HG03064 (cell line): Measurements from ENCODE around the gene DUSP28.
"Not testable (repeated sequence)": the region's sequence is repeated elsewhere in the genome, so short reads cannot be mapped to it uniquely, and the experiment has no call there.

Experiments used
- ATAC-seq: cut with Tn5 transposase; IDR thresholded peaks from one replicate; pipeline ENCODE4 v1.9.1; 2021; ENCODE audit warnings: low read depth; ENCODE audit not compliant: unreplicated experiment

DUSP28 gene

DNA sequence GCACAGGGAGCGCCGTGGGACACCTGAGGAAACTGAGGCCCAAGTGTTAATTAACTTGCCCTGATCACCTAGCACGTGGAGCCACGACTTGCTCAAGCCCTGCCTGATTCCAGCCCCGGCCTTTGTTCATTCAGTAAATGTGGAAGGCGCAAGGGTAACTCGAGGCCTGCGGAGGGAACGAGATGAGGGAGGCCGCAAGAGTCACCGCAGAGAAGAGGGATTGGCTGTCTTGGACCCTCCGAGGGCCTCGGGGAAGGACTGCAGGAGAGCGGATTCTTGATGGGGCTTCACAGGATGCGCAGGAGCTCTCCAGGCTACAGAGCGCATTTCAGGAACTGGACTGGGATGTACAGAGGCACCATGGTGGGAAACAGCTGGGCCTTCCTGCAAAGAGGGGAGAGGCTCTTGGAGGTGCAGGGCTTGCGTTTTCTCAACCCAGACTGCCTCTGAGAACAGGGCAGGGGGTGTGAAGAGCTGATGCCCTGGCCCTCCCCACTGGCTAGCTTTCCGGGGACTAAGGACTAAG is 1.9 kb upstream of the DUSP28 start:
- no peak for ATAC-seq

DNA sequence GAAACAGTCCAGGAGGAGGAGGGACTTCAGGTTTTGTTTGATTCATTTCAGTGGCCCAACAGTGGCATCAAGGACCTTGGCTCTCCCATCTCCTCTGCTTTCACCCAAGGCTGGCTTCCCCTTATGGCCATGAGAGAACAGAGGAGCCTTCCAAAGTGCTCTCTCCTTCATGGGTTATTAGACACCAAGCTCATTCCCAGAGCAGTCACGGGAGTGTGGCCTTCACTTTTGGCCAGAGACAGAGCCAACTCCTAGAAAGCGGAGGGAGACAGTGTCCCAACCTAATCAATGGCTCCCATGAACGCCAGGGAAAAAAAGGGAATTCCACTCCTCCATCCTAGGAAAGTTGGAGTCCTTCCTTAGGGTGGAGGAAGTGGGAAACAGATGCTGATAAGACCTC is 871 bp upstream of the DUSP28 start:
- no peak for ATAC-seq

DNA sequence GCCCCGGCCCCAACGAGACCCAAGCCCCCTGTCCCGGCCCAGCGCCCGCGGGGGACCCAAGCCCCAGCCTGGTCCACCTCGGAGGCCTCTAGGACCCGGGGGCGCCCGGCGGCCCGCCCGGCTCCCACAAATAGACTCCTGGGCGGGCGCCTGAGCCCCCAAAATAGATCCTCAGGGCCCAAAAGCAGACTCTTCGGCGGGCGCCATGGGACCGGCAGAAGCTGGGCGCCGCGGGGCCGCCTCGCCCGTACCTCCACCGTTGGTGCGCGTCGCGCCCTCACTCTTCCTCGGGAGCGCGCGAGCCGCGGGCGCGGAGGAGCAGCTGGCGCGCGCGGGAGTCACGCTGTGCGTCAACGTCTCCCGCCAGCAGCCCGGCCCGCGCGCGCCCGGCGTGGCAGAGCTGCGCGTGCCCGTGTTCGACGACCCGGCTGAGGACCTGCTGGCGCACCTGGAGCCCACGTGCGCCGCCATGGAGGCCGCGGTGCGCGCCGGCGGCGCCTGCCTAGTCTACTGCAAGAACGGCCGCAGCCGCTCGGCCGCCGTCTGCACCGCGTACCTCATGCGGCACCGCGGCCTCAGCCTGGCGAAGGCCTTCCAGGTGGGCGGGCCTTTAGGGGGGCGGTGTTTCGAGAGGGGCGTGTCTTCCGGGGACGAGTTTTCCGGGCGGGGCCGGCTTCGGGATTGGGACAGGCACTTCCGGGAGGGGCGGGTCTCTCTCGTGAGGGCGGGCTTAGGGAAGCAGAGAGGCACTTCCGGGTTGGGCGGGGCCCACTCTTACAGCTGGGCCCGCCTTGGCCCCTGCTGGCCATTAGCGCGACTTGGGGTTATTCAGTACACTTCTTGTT is 545 bp downstream of the DUSP28 start:
- ATAC-seq = peak; percentile 48

DNA sequence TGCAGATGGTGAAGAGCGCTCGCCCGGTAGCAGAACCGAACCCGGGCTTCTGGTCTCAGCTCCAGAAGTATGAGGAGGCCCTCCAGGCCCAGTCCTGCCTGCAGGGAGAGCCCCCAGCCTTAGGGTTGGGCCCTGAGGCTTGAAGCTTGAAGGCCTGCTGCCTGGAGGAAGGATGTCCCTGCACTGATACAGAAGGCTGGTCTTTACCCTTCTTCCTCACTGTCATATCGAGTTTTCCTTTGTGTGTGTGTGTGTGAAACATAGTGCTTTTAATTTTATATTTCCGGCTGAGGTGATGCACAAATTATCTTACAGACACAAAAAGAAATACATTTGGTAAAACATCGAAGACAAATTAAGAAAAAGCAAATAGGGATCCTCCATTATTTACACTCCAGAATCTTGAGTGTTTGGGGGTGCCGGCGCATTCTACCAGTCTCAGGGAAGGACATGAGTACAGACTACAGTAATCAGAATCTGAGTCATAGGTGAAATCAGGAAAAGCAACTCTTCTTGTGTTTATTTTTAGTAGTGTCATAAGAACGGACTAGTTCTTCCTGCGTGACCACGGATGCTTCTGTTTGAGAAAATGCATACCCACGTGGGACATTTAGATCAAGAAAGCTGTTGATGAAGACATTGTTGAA is 1.3 kb downstream of the DUSP28 start:
- ATAC-seq = no peak

DNA sequence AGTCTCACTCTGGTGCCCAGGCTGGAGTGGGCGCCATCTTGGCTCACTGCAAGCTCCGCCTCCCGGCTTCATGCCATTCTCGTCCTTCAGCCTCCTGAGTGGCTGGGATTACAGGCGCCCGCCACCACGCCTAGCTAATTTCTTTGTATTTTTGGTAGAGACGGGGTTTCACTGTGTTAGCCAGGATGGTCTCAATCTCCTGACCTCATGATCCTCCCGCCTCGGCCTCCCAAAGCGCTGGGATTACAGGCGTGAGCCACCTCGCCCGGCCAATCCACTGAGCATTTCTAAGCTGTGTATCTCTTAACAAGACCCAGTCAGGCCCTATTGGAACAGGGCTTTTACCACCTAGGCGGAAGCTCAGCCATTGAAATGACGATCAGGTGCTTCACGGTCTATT is 3.1 kb downstream of the DUSP28 start:
- not testable (repeated sequence) for ATAC-seq

DNA sequence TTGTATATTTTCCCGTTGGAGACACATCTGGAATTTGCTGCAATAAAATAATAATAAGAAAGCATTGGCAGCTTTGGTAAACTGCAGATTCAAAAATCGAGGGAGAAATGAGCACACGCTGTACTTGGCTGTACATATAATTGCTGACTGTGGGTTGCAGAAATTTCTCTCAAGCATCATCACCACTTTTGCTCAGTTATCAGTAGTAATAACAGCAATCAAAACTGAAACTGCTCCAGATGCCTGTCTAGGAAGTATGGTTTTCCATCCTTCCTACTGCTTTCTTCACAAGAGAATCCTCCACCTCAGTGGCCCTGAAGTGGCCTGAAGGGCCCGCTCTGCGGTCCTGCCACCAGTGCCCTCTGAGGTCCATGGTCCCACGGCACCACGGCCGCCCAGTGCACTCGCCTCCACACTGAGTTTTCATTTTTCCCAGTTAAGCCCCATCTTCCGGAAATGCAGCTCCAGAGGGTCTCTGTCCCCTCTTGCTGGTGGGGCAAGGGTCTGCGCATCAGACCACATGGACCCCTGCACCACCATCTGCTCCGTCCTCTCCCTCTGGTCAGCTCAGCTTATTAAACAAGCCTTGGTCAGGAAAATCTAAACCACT is 3.9 kb downstream of the DUSP28 start:
- ATAC-seq = no peak

DNA sequence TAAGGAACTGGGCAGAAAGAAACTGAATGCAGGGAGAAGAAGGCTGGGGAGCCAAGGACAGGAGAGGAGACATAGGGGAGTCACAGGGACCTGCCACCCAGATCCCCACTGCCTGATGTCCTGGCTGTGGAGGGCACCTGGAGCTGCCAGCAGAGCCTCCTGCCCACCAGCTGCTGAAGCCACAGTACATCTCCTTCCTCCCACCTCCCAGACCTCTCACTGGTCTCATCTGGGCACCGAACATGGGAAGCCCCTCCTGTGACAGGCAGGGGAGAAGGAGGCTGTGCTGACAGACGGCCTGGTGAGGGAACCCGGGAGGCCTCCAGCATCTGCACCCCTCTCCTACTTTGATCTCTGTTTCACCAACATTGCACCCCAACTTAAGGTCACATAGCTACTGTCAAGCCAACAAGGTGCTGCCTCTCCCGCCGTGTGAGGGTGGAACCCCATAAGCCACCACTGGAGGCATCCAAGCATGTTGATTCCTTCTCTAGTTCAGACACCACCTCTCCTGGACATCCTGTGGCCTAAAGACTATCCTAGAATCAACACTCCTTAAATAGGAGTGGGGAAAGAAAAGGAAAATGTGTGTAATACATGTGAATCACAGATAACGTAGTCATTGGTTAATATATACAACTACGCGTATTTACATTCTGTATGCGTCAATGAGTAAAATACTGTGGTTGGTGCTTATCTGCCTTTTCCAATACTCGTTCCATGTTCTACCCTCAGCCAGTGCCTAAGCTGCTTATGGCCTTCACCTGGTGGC is 4.6 kb downstream of the DUSP28 start:
- no peak for ATAC-seq

DNA sequence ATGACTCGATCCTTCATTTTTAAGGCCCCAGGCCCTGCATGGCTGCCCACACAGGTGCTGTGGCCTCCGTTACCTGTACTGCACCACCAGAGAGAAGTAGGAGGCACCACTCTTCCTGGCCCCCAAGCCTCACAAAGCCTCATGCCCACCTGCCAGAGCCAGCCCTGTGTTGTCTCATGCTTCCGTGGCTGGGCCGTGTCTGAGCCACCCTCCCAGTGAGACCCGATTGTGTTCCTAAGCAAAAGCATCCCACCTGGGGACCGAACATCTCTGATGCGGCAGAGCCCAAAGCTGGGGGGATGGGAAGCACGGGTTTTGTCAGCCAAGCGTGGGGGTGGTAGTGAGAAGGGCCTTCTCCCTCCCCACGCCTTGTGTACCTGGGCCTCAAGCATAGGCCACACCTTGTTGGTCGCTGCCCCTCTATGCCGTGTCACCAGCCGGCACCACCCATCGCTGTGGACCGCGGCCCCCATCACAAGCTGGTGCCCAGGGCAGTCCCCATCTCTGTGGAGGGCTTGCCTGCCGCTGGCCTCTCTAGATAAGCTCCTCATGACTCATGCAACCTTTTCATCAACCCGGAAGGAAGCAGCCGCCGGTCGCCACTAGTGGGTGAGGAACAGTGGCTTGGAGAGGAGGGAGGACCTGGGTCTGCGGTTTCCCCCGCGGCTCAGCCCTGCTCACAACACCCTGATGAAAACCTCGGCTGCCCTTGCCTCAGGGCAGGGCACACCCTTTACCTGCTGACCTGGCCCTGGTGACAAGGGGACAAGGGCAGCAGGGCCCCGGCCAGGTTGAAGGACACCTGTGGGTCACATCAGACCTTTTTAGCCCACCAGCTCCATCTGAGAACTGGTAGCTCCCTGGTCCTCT is 5.4 kb downstream of the DUSP28 start:
- no peak for ATAC-seq

DNA sequence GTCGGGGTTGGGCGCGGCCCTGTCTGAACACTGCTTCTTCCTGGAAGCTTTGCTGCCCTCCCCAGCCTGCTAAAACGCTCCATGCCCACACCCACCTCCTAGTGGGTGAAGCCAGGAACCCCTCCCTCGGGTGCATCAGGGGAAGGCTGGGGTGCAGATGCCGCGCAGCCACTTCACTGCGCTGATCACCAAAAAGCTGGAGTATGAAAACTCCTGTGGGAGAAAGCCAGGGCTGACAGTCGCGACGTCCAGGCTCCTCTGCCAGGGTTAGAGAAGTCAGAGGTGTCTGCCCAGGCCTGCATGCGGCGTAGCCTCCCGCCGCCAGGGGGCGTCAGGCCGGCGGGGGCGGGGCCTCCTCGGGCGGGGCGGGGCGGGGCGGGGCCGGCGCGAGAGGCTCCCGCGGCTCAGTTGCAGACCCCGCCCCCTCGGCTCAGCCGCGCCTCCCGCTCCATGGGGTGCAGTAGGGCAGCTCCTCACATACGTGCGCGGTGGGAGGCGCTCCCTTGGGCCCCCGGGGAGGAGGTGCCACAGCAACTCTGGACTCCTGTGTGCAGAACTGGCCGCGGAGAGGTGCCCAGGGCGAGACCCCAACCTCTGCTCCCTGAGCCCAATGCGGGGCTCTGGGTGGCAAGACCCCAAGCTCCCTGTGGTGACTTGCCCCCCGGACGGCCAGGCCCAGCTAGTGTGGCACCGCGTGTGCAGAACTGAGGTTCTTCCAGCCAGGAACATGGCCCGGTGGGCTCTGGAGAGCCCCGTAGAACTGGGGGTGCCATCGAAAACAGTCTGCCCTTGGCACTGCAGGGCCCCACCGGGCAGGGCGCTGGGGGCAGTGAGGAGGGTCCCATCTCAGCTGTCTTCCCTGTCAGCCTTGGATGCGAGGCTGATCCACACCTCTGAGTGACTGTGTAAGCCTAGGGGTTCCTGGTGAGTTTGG is 6.3 kb downstream of the DUSP28 start:
- ATAC-seq = peak; percentile 44

DNA sequence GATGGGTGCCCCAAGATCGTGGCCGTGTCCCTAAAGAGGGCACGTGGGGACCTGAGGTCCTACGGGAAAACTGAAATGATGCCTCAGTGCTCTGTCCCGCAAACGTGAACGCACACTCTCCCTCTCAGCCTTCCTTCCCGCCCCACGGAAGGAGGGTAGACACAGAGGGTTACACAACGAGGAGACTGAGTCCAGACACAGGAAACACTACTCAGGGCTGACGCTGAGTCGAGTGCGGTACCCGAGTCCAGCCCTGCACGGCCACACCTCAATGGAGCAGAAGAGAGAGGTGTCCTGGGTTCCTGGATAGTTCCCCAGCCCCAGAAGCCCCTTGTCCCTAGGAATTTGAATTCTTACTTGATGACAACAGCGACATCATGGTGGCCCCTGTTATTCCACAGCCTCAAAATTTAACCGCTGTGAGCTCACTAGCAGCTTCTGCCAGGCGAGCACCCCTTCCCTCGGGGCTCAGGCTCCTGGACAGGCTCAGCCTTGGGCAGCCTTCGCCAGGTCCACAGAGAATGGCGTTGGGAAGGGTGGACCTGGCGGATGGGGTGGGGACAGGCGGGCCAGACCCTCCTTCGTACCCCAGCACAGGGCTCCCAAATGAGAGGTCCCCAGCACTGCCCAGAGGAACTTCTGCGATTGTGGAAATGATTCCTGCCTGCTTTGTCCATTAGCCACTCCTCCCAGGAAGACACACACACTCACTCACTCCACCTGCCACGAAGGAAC is 7.1 kb downstream of the DUSP28 start:
- no peak for ATAC-seq

DNA sequence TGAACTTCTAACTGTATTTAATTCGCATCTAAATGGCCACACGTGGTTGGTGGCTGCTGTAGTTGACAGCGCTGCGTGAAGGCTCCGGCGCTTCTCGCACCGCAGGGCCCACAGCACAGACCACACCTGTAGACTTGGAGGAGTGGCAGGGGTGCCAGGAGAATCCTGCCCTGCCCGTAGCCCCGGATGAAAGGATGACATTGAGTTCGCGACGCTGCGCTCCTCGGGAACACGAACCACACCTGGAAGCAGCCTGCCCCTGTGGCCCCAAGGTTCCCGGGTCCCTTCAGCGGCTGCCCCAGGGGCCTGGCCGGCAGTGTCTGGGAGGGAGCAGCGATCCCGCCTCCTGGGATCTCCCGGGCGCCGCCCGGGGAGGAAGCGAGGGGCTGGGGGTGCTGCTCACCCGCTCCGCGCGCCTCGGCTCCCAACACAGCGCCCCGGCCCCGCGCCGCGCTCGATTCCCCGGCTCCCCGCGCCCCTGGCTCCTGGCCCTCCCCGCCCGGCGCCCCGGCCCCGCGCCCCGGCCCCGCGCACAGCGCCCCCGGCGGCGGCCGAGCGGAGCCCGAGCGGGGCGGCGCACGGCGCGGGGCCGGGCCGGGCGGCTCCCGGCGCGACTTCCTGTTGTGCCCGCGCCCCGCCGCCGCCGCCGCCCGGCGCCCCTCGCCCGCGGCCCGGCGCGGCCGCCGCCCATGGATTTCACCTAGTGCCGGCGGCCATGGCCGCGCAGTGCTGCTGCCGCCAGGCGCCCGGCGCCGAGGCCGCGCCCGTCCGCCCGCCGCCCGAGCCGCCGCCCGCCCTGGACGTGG is 7.9 kb downstream of the DUSP28 start, which contains the start of gene RNPEPL1:
RNPEPL1 (plus strand) TSS at position 613 of the 806 bp plus-strand sequence; CDS start at position 716, 103 bp downstream.
- ATAC-seq = peak; percentile 27

DNA sequence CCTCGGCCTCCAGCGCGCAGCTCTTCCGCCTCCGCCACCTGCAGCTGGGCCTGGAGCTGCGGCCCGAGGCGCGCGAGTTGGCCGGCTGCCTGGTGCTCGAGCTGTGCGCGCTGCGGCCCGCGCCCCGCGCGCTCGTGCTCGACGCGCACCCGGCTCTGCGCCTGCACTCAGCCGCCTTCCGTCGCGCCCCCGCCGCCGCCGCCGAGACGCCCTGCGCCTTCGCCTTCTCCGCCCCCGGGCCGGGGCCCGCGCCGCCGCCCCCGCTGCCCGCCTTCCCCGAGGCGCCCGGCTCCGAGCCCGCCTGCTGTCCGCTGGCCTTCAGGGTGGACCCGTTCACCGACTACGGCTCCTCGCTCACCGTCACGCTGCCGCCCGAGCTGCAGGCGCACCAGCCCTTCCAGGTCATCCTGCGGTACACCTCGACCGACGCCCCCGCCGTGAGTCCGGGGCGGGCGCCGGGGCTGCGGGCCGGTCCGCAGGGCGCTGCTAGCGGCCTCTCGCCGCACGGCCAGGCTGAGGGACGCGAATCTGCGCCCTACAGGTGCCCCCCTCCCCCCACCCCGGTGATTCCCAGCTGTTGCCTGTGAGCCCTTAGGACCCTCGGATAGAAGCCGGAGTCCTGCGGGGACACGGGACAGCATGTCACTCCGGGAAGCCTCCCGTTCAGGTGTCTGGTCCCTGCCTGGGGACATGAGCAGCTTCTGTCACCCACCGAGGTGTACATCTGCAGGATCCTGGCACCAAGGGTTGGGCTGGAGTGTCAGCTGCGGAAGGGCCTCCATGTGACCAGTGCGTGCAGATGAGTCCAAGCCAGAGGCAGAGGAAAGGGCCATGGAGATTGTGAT is 8.7 kb downstream of the DUSP28 start:
- peak; percentile 10 for ATAC-seq

DNA sequence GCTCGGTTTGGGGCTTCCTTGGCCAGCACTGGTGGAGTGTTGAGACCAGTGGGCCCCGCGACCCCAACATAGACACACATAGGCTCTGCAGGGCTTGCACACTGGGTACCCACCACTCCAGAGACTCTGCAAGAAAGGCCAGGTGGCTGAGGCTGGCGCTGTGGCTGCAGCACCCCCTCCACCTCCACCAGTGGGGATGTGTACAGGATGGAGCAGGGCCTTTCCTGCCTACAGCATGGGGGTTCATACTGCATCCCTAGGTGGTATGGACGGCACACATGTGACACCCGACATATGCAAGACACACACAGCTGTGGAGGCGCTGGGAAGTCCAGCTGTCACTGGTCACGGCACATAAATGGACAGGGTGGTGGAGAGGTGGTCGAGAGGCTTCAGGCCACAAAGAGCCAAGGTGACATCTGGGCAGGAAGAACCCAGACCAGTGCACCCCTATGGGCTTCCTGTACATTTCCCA is 9.4 kb downstream of the DUSP28 start:
- no peak for ATAC-seq

DNA sequence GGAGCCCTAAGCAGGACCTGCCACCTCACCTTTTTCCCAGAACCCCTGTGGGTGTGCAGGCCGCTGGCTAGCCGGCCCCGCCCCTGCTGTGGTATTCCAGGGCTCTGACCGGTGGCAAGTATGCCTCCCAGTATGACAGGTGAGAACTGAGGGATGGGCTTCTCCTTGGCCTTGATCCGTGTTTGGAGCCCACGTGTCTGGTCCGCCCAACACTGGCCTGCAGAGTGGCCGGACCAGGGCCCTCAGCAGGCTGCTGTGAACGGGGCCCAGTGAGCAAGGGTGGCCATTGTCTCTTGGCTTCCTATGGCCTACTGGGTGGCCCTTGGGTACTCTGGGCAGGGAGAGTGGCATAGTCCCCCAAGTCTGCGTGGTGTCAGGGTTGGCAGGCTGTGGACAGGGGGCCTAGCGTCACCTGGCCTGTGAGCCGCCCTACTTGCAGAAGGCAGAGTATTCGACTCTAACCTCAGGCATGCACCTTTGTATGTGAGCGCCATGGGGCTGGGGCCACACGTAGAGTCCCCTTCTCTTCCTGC is 9.9 kb downstream of the DUSP28 start:
- no peak for ATAC-seq

DNA sequence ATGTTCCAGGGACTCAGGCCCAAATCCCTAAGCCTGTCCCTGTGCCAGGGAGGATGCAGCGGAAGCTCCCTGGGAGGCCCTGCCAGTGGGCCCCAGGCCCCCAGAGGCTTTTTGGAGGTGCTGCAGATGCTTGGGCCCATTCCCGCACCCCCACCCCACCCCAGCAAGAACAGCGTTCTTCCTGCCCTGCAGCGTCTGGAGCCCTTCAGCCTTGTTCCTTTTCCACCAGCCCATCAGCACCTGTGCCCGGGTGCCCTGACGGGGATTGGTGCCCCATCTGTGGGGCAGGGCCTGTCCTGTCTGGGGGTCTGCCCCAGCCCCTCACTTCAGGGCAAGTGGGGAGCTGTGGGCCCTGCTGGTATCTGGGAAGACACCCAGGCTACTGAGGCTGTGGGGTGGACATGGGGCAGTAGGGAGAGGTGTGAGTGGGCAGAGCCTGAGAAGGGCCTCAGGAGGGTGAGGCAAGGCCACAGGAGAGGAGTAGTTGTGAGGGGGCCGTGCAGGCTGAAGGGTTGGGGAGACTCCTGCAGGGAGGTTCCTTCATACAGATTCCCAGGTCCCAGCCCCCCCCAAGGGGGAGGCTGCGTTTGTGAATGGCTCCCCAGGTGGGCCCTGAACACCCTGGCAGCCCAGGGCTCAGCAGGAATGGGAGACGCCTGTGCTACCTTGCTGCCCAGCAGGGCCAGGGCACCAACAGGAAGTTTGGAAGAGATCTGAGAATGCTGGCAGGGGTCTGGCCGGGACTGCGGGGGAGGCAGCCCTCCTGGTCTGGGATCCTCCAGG is 10.6 kb downstream of the DUSP28 start:
- ATAC-seq = no peak
